GM19239 (cell line): ENCODE data around the gene SNTG2.

Experiments used
- DNase-seq: peaks from one replicate; pipeline ENCODE4 v3.0.0; 2011; ENCODE audit warnings: low spot score; ENCODE audit not compliant: insufficient read length
- FAIRE-seq: peaks from 2 replicates; lab custom pipeline; 2011; peaks lifted over from hg19 to GRCh38; lab: Jason Lieb, UNC

The SNTG2 gene

GRCh38 chr2:1297372-1298159 lies 346.9 kb downstream of the SNTG2 start:
- DNase-seq (no peak), FAIRE-seq (no peak)

- FAIRE-seq = no peak
- DNase-seq = no peak
Observed at GRCh38 chr2:1299043-1299442, 348.4 kb downstream of the SNTG2 start.

GRCh38 chr2:1300284-1300683 lies 349.6 kb downstream of the SNTG2 start:
- FAIRE-seq (no peak), DNase-seq (no peak)

- DNase-seq (no peak), FAIRE-seq (no peak)
Observed at GRCh38 chr2:1301056-1301455, 350.4 kb downstream of the SNTG2 start.

- DNase-seq (no peak), FAIRE-seq (no peak)
Observed at GRCh38 chr2:1305342-1306013, 354.8 kb downstream of the SNTG2 start.

GRCh38 chr2:1306014-1306686 lies 355.5 kb downstream of the SNTG2 start:
- no peak for FAIRE-seq
- no peak for DNase-seq

- DNase-seq (no peak), FAIRE-seq (no peak)
Observed at GRCh38 chr2:1306687-1307516, 356.3 kb downstream of the SNTG2 start.

GRCh38 chr2:1307670-1308069 lies 357.0 kb downstream of the SNTG2 start:
- no peak for FAIRE-seq
- no peak for DNase-seq

- no peak for FAIRE-seq
Observed at GRCh38 chr2:1308678-1309077, 358.0 kb downstream of the SNTG2 start.

GRCh38 chr2:1309507-1309906 lies 358.9 kb downstream of the SNTG2 start:
- no peak for FAIRE-seq
- DNase-seq = no peak

More at GRCh38 chr2:1308678-1309077, 358.0 kb downstream of the SNTG2 start:
- DNase-seq = no peak

- DNase-seq = no peak
- FAIRE-seq = no peak
Observed at GRCh38 chr2:1310202-1310601, 359.6 kb downstream of the SNTG2 start.

- FAIRE-seq = no peak
- no peak for DNase-seq
Observed at GRCh38 chr2:1310866-1311265, 360.2 kb downstream of the SNTG2 start.

GRCh38 chr2:1313240-1313924 lies 362.7 kb downstream of the SNTG2 start:
- no peak for FAIRE-seq
- DNase-seq = no peak

GRCh38 chr2:1314254-1314653 lies 363.6 kb downstream of the SNTG2 start:
- DNase-seq = no peak
- no peak for FAIRE-seq

GRCh38 chr2:1318366-1319009 lies 367.8 kb downstream of the SNTG2 start:
- DNase-seq (no peak), FAIRE-seq (no peak)

- FAIRE-seq = no peak
- DNase-seq = no peak
Observed at GRCh38 chr2:1319393-1319792, 368.7 kb downstream of the SNTG2 start.

- no peak for FAIRE-seq
- no peak for DNase-seq
Observed at GRCh38 chr2:1321321-1321720, 370.7 kb downstream of the SNTG2 start.

- no peak for FAIRE-seq
Observed at GRCh38 chr2:1324884-1325283, 374.2 kb downstream of the SNTG2 start.

GRCh38 chr2:1328684-1329083 lies 378.0 kb downstream of the SNTG2 start:
- no peak for FAIRE-seq

More at GRCh38 chr2:1324884-1325283, 374.2 kb downstream of the SNTG2 start:
- no peak for DNase-seq

More at GRCh38 chr2:1328684-1329083, 378.0 kb downstream of the SNTG2 start:
- no peak for DNase-seq
